Fibroblast of the aortic adventitia (primary cell): ENCODE data around the gene XRCC2. TPM values are rescaled to one million over a fixed set of nuclear protein-coding genes. Genes with fewer than 3 reads are reported as not detected.
A peak's percentile ranks its signal among the peaks of the same experiment; 100 is the strongest.
"Not testable (repeated sequence)": the region's sequence is repeated elsewhere in the genome, so short reads cannot be mapped to it uniquely, and the experiment has no call there.

Experiments
- DNase-seq: peaks from one replicate; pipeline ENCODE4 v3.0.0-alpha.2; 2010; ENCODE audit warnings: low read depth
- H3K4me3 ChIP-seq: 2 replicates; pipeline ENCODE4 v1.5.1; 2011; ENCODE audit warnings: low read depth, mild to moderate bottlenecking, control low read depth, low read length, moderate library complexity
- CTCF ChIP-seq: IDR thresholded peaks from 2 replicates; pipeline ENCODE4 v1.5.1; 2011; ENCODE audit warnings: mild to moderate bottlenecking, low read length, control low read depth, inconsistent platforms; ENCODE audit not compliant: insufficient read depth
- total RNA-seq: library from RNA; depleted of rRNA; stranded (reverse); fragments of >200 nt; gene quantifications from 2 replicates; pipeline ENCODE4 v1.2.3, GENCODE V29; 2012; ENCODE audit warnings: low replicate concordance

The XRCC2 gene
- total RNA-seq, 1 donor = 8.1 TPM

- no peak for TF ChIP-seq CTCF
- no peak for DNase-seq
- no peak overlapping the region for H3K4me3 ChIP-seq
Measured at GRCh38 chr7:152704796-152705384, 28.9 kb upstream of the XRCC2 start.

GRCh38 chr7:152699079-152699478, 23.1 kb upstream of the XRCC2 start:
- no peak for DNase-seq
- no peak overlapping the region for H3K4me3 ChIP-seq
- no peak for TF ChIP-seq CTCF

- not testable (repeated sequence) for DNase-seq, H3K4me3 ChIP-seq
Measured at GRCh38 chr7:152697268-152697974, 21.5 kb upstream of the XRCC2 start.

GRCh38 chr7:152692196-152692595, 16.3 kb upstream of the XRCC2 start:
- DNase-seq = not testable (repeated sequence)

GRCh38 chr7:152683297-152683696, 7.4 kb upstream of the XRCC2 start:
- no peak for TF ChIP-seq CTCF
- H3K4me3 ChIP-seq = no peak overlapping the region
- DNase-seq = no peak

More at GRCh38 chr7:152692196-152692595, 16.3 kb upstream of the XRCC2 start:
- H3K4me3 ChIP-seq = not testable (repeated sequence)

GRCh38 chr7:152677808-152678670, 2.1 kb upstream of the XRCC2 start:
- DNase-seq = no peak
- no peak for TF ChIP-seq CTCF
- H3K4me3 ChIP-seq = no peak overlapping the region

- H3K4me3 ChIP-seq = peak overlapping the region; percentile 88
- no peak for TF ChIP-seq CTCF
- peak; percentile 9 for DNase-seq
Measured at GRCh38 chr7:152674860-152675758, 832 bp downstream of the XRCC2 start.
